ENCODE data around the gene OLAH.

GRCh38 chr10:15072358-15072757 is 28.6 kb downstream of the OLAH start:
- TF ChIP-seq POLR2A (IDR thresholded peaks at IDR 0.05): no peak
- TF ChIP-seq CTCF (IDR thresholded peaks at IDR 0.05): no peak
